T-cell (primary cell): Measurements from ENCODE around the gene NFIA. TPM values are rescaled to one million over a fixed set of nuclear protein-coding genes. Genes with fewer than 3 reads are reported as not detected.

Experiments
- ATAC-seq, 4 experiments: fragments of 200-7000 bp in 3 of 4; fragments of 150-1000 bp in 1 of 4; cut with Tn5 transposase; replicated peaks in 1 of 4; 1 replicate in 3 of 4; 2 replicates in 1 of 4; pipeline ENCODE4 v1.10.0; 2021; ENCODE audit warnings: moderate library complexity in 3 of 4, mild to moderate bottlenecking in 2 of 4, moderate number of reproducible peaks in 1 of 4
- CTCF ChIA-PET, 2 donors: fragments of 300-600 bp; sonication (Branson Sonifier 250); formaldehyde crosslinking; loops; one replicate each; lab custom pipeline; 2022; ENCODE audit warnings: antibody characterized with exemption in 2 of 2; lab: Charles Lee
- POLR2A ChIA-PET, 2 donors: fragments of 300-600 bp; sonication (Branson Sonifier 250); formaldehyde crosslinking; loops; one replicate each; lab custom pipeline; 2022; ENCODE audit warnings: antibody characterized with exemption in 2 of 2; lab: Charles Lee
- DNase-seq, 35 experiments: peaks; one replicate each; pipeline versions ENCODE4 v3.0.0 to v3.0.0-alpha.2; 2013 to 2023
- H3K27ac ChIP-seq: one replicate; pipeline ENCODE4 v1.5.1; 2013; ENCODE audit warnings: low read length
- H3K27me3 ChIP-seq, 2 experiments: replicated peaks in 1 of 2; 1 replicate in 1 of 2; 2 replicates in 1 of 2; pipeline versions ENCODE4 v1.6.1 to v1.7.0; 2013; ENCODE audit warnings: low read length in 1 of 2, mixed read lengths in 1 of 2; ENCODE audit not compliant: control insufficient read depth in 2 of 2, insufficient read depth in 2 of 2; ENCODE audit errors: extremely low read depth in 1 of 2
- H3K36me3 ChIP-seq, 2 donors: 1 replicate in 1 of 2; 2 replicates in 1 of 2; pipeline versions ENCODE4 v1.6.1 to v1.7.0; 2013; ENCODE audit warnings: low read length in 1 of 2; ENCODE audit not compliant: control insufficient read depth in 2 of 2, insufficient read depth in 1 of 2; ENCODE audit errors: extremely low read depth in 1 of 2
- H3K4me1 ChIP-seq, 2 experiments: 1 replicate in 1 of 2; 2 replicates in 1 of 2; pipeline versions ENCODE4 v1.6.1 to v1.7.0; 2013; ENCODE audit warnings: low read length in 2 of 2, mixed read lengths in 1 of 2; ENCODE audit not compliant: insufficient read depth in 2 of 2, control insufficient read depth in 1 of 2; ENCODE audit errors: extremely low read depth in 1 of 2
- H3K4me3 ChIP-seq, 2 donors: 1 replicate in 1 of 2; 2 replicates in 1 of 2; pipeline versions ENCODE4 v1.5.1 to v1.7.0; 2013; ENCODE audit warnings: mild to moderate bottlenecking in 2 of 2, low read length in 1 of 2, moderate library complexity in 1 of 2; ENCODE audit not compliant: control insufficient read depth in 1 of 2; ENCODE audit errors: extremely low read depth in 1 of 2
- H3K9me3 ChIP-seq: 2 replicates; pipeline ENCODE4 v1.7.0; 2013
- H3K27ac Mint-ChIP-seq, 2 donors: one replicate each; pipeline ENCODE4 v1.8.0; 2020 to 2021; ENCODE audit warnings: mild to moderate bottlenecking in 2 of 2, mixed read lengths in 2 of 2
- H3K27me3 Mint-ChIP-seq, 2 donors: one replicate each; pipeline ENCODE4 v1.8.0; 2021 to 2022; ENCODE audit warnings: mixed read lengths in 2 of 2
- H3K36me3 Mint-ChIP-seq: one replicate; pipeline ENCODE4 v1.8.0; 2021; ENCODE audit warnings: mixed read lengths
- H3K4me1 Mint-ChIP-seq, 3 donors: one replicate each; pipeline ENCODE4 v1.8.0; 2020 to 2022; ENCODE audit warnings: mixed read lengths in 3 of 3, mild to moderate bottlenecking in 1 of 3
- H3K4me3 Mint-ChIP-seq, 3 donors: one replicate each; pipeline ENCODE4 v1.8.0; 2020 to 2022; ENCODE audit warnings: mild to moderate bottlenecking in 3 of 3, mixed read lengths in 3 of 3, moderate library complexity in 3 of 3
- H3K9me3 Mint-ChIP-seq, 3 donors: one replicate each; pipeline ENCODE4 v1.8.0; 2020 to 2022; ENCODE audit warnings: mixed read lengths in 3 of 3
- WGBS: methylation state at CpG from one replicate; pipeline ENCODE4 v1.1.5; 2013; ENCODE audit warnings: missing lambda C conversion rate; ENCODE audit not compliant: insufficient coverage; 5-methylcytosine and 5-hydroxymethylcytosine counted together
- total RNA-seq, 35 experiments: library from RNA in 6 of 35; stranded (reverse) in 6 of 35; fragments of 120-200 nt in 1 of 35; gene quantifications; one replicate each; pipeline versions ENCODE4 v1.2.1 to v1.2.4 and lab custom pipeline; 2013 to 2026

The NFIA gene
- total RNA-seq, 5 donors from 2014 or later (not counting 1 experiment from before 2014, with no cell fraction given) = 5.1 to 10.1 (median 7.1) TPM

GRCh38 chr1:61080413-61081143 is 1.8 kb upstream of the NFIA start:
- H3K27me3 ChIP-seq = peaks cover 0 to 7% of the 10 kb centered on the region in 2 experiments
- CTCF ChIA-PET = interaction anchor here in 1 of 2 donors (0.8 to 1.3 kb wide), 2 partner anchors 30 kb away, joined by 3 to 4 read pairs; no protein-coding TSS in a partner anchor
- Mint-ChIP-seq H3K27ac (peak overlapping the region; percentile 97 to 99), H3K27me3 (peaks cover 0 to 7% of the 10 kb centered on the region in 2 donors), H3K9me3 (no peaks in the 10 kb centered on the region), H3K4me3 (peak overlapping the region; percentile 77 to 90 (median 80)), H3K36me3 (no peaks in the 10 kb centered on the region), H3K4me1 (peaks cover 57 to 62% (median 57%) of the 10 kb centered on the region in 3 donors)
- H3K4me3 ChIP-seq = no peak overlapping the region
- POLR2A ChIA-PET = no interaction called here
- ATAC-seq (no peak), DNase-seq (no peak)
- H3K36me3 ChIP-seq = no peaks in the 10 kb centered on the region
- no peaks in the 10 kb centered on the region for H3K9me3 ChIP-seq
- peaks cover 33 to 42% of the 10 kb centered on the region in 2 experiments for H3K4me1 ChIP-seq
- H3K27ac ChIP-seq = no peak overlapping the region
- 89% methylated on average over 3 of the region's 7 CpGs for WGBS

- Histone ChIP-seq H3K9me3 (no peaks in the 10 kb centered on the region), H3K36me3 (no peaks in the 10 kb centered on the region), H3K27ac (peak overlapping the region; percentile 28), H3K4me1 (peaks cover 33 to 42% of the 10 kb centered on the region in 2 experiments), H3K4me3 (peak overlapping the region; percentile 64 to 69), H3K27me3 (peaks cover 0 to 7% of the 10 kb centered on the region in 2 experiments)
- DNase-seq (no peak), ATAC-seq (no peak)
- Mint-ChIP-seq H3K4me3 (peak overlapping the region; percentile 77 to 90 (median 80)), H3K27me3 (peaks cover 0 to 7% of the 10 kb centered on the region in 2 donors), H3K4me1 (peaks cover 55 to 58% (median 55%) of the 10 kb centered on the region in 3 donors), H3K27ac (peak overlapping the region; percentile 83 to 97), H3K36me3 (no peaks in the 10 kb centered on the region), H3K9me3 (no peaks in the 10 kb centered on the region)
- 7% methylated on average over 5 of the region's 8 CpGs for WGBS
- POLR2A ChIA-PET = no interaction called here
- CTCF ChIA-PET = interaction anchor here (0.6 to 1.3 kb wide), 5 partner anchors 10 to 726 kb away, joined by 3 to 5 read pairs (median 4); no protein-coding TSS in a partner anchor
Observed at GRCh38 chr1:61081144-61081685, 1.1 kb upstream of the NFIA start.

- Mint-ChIP-seq H3K4me3 (peak overlapping the region; percentile 77 to 90 (median 80)), H3K36me3 (no peaks in the 10 kb centered on the region), H3K4me1 (peaks cover 49 to 52% (median 49%) of the 10 kb centered on the region in 3 donors), H3K27ac (peak overlapping the region; percentile 83 to 97), H3K27me3 (peaks cover 0 to 7% of the 10 kb centered on the region in 2 donors), H3K9me3 (no peaks in the 10 kb centered on the region)
- POLR2A ChIA-PET = no interaction called here
- ATAC-seq (peak; percentile 11 to 13 (median 12)), DNase-seq (peak in 26 of 35 experiments; percentile 1 to 72 (median 40))
- Histone ChIP-seq H3K4me3 (peak overlapping the region; percentile 64 to 69), H3K36me3 (no peaks in the 10 kb centered on the region), H3K27ac (peak overlapping the region; percentile 28), H3K4me1 (peaks cover 32 to 38% of the 10 kb centered on the region in 2 experiments), H3K27me3 (peaks cover 0 to 7% of the 10 kb centered on the region in 2 experiments), H3K9me3 (no peaks in the 10 kb centered on the region)
- CTCF ChIA-PET = interaction anchor here (0.6 to 1.3 kb wide), 5 partner anchors 10 to 725 kb away, joined by 3 to 5 read pairs (median 4); no protein-coding TSS in a partner anchor
- under 1% methylated on average over 31 of the region's 41 CpGs for WGBS
Observed at GRCh38 chr1:61081686-61082310, 563 bp upstream of the NFIA start.

- CTCF ChIA-PET = interaction anchor here in 1 of 2 donors (0.6 kb wide), 1 partner anchor 41 kb away, joined by 4 read pairs; no protein-coding TSS in a partner anchor
- ATAC-seq (peak; percentile 15 to 38 (median 29)), DNase-seq (peak in 9 of 35 experiments; percentile 4 to 46 (median 16))
- peaks cover 44 to 46% (median 45%) of the 10 kb centered on the region in 3 donors for H3K4me1 Mint-ChIP-seq
- peaks cover 3% of the 10 kb centered on the region for H3K36me3 Mint-ChIP-seq
- no peaks in the 10 kb centered on the region for H3K9me3 Mint-ChIP-seq
- peaks cover 0 to 7% of the 10 kb centered on the region in 2 donors for H3K27me3 Mint-ChIP-seq
- H3K9me3 ChIP-seq = no peaks in the 10 kb centered on the region
- POLR2A ChIA-PET = no interaction called here
- H3K27ac ChIP-seq = no peak overlapping the region
- no peaks in the 10 kb centered on the region for H3K36me3 ChIP-seq
- peaks cover 31 to 34% of the 10 kb centered on the region in 2 experiments for H3K4me1 ChIP-seq
- H3K27ac Mint-ChIP-seq = no peak overlapping the region
- peak overlapping the region; percentile 85 to 91 (median 90) for H3K4me3 Mint-ChIP-seq
- H3K4me3 ChIP-seq = peak overlapping the region; percentile 83 to 84
- H3K27me3 ChIP-seq = peaks cover 0 to 7% of the 10 kb centered on the region in 2 experiments
- WGBS = under 1% methylated on average over 93 of the region's 105 CpGs
Observed at GRCh38 chr1:61083013-61083806, 849 bp downstream of the NFIA start.

GRCh38 chr1:61083807-61084440 is 1.6 kb downstream of the NFIA start:
- no CpG with 5 or more reads among the region's 17 CpGs for WGBS
- ChIA-PET CTCF (interaction anchor here in 1 of 2 donors (1.2 kb wide), 1 partner anchor 34 kb away, joined by 3 read pairs; no protein-coding TSS in a partner anchor), POLR2A (no interaction called here)
- H3K4me3 Mint-ChIP-seq = peak overlapping the region; percentile 85 to 90 (median 87)
- H3K4me1 Mint-ChIP-seq = peaks cover 37 to 39% (median 38%) of the 10 kb centered on the region in 3 donors
- ATAC-seq = no peak
- peaks cover 4% of the 10 kb centered on the region for H3K36me3 Mint-ChIP-seq
- no peaks in the 10 kb centered on the region for H3K9me3 ChIP-seq
- peaks cover 24 to 29% of the 10 kb centered on the region in 2 experiments for H3K4me1 ChIP-seq
- no peaks in the 10 kb centered on the region for H3K36me3 ChIP-seq
- no peak overlapping the region for H3K27ac ChIP-seq
- no peaks in the 10 kb centered on the region for H3K9me3 Mint-ChIP-seq
- peaks cover 0 to 7% of the 10 kb centered on the region in 2 experiments for H3K27me3 ChIP-seq
- H3K4me3 ChIP-seq = peak overlapping the region in 1 of 2 donors; percentile 27
- peak overlapping the region; percentile 45 to 46 for H3K27ac Mint-ChIP-seq
- H3K27me3 Mint-ChIP-seq = peaks cover 0 to 7% of the 10 kb centered on the region in 2 donors
- DNase-seq = no peak
